RWPE1 (cell line): Measurements from ENCODE around the gene NTF4.
A peak's percentile ranks its signal among the peaks of the same experiment; 100 is the strongest.
"Not testable (repeated sequence)": the region's sequence is repeated elsewhere in the genome, so short reads cannot be mapped to it uniquely, and the experiment has no call there.

ENCODE experiments used
- CTCF ChIA-PET: fragments of 350-600 bp; sonication (Branson Sonifier 250); formaldehyde crosslinking; extraction: SDS; loops from one replicate; lab custom pipeline; 2021; lab: Yijun Ruan, JAX
- POLR2A ChIA-PET: fragments of 400-600 bp; formaldehyde crosslinking; extraction: SDS; loops from one replicate; lab custom pipeline; 2020; ENCODE audit warnings: antibody characterized with exemption; ENCODE audit not compliant: low non-redundant PET; lab: Yijun Ruan, JAX
- DNase-seq: peaks from one replicate; pipeline ENCODE4 v3.0.0; 2012; ENCODE audit warnings: low spot score
- H3K27ac ChIP-seq: fragments of 450-650 bp; 2 replicates; pipeline ENCODE4 v1.5.1; 2017
- TF ChIP-seq, protein P1 (sequence below): fragments of 450-650 bp; conservative IDR thresholded peaks from 2 replicates; pipeline ENCODE4 v1.5.1; 2017; ENCODE audit warnings: low read depth, mild to moderate bottlenecking

NTF4 gene

DNA sequence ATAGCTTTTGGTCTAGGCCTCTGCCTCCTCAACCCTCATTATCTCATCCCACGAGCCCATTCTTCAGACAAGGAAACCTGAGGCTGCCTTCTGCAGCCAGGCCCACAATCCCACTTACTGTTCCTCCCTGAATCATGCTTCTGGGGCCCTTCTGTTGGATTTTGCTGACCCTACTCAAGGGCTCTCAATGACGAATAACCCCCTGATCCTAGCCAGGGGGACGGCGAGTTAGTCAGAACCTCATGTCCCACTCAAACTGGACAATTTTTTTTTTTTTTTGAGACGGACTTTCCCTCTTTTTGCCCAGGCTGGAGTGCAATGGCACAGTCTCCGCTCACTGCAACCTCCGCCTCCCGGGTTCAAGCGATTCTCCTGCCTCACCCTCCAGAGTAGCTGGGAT, 42.5 kb downstream of the NTF4 start:
- ChIA-PET POLR2A (no interaction called here), CTCF (no interaction called here)
- H3K27ac ChIP-seq = no peak overlapping the region
- TF ChIP-seq, protein P1, sequence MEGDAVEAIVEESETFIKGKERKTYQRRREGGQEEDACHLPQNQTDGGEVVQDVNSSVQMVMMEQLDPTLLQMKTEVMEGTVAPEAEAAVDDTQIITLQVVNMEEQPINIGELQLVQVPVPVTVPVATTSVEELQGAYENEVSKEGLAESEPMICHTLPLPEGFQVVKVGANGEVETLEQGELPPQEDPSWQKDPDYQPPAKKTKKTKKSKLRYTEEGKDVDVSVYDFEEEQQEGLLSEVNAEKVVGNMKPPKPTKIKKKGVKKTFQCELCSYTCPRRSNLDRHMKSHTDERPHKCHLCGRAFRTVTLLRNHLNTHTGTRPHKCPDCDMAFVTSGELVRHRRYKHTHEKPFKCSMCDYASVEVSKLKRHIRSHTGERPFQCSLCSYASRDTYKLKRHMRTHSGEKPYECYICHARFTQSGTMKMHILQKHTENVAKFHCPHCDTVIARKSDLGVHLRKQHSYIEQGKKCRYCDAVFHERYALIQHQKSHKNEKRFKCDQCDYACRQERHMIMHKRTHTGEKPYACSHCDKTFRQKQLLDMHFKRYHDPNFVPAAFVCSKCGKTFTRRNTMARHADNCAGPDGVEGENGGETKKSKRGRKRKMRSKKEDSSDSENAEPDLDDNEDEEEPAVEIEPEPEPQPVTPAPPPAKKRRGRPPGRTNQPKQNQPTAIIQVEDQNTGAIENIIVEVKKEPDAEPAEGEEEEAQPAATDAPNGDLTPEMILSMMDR = no peak
- no peak for DNase-seq

DNA sequence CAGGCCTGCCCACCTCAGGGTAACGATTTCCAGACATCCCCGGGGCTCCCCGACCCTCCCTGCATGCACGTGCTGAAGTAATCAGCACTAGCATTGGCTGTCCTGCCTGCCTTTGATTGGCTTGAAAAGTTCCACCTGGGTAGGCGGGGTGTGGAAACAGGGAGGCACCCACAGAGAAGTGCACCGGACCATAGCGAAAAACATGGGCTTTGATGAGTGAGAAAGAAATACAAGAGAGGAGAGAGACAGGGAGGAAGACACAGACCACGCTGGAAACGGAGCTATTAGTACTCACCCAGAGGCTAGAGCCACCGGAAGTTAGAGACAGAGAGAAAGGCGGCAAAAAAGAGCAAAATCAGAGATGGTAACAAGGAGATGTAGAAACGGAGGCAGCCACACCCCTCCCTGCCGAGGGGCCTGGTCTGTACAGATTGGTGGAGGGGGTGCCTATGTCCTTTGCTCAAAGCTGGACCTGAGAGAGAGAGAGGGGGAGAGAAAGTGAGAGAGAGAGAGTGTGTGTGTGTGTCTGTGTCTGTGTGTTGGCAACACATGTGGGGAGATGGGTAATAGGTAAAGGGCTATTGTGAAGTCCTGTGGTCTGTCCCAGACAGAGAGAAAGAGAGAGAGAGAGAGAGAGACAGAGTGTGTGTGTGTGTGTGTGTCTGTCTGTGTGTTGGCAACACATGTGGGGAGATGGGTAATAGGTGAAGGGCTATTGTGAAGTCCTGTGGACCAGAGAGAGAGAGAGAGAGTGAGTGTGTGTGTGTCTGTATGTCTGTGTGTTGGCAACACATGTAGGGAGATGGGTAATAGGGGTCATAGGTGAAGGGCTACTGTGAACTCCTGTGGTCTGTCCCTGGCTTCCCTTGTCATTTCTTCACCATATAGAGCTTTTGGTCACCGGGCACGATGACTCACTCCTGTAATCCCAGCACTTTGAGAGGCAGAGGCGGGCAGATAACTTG, 43.4 kb downstream of the NTF4 start:
- ChIA-PET POLR2A (no interaction called here), CTCF (no interaction called here)
- TF ChIP-seq, protein P1 = no peak
- DNase-seq = no peak
- H3K27ac ChIP-seq = no peak overlapping the region; the same call in 1 of the 2 replicates

DNA sequence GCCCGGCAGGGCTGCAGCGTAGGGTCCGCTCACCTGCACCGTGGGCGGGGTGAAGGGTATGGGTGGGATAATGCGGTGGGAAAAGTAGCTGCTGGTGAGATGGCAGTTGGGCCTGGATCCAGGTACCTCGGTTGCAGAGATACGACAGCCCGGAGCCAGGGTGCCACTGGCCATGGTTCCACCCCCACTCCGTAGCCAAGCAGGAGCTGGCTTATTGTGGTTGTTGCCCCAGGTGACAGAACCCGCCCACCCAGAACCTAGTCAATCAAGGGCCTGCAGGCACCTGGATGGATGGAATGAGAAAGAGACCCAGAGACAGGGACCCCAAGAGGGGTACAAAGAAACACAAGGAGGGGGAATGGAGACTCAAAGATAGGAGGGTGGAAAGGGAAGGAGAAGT, 44.3 kb downstream of the NTF4 start:
- POLR2A ChIA-PET = no interaction called here
- CTCF ChIA-PET = no interaction called here
- DNase-seq = no peak
- no peak overlapping the region for H3K27ac ChIP-seq
- TF ChIP-seq, protein P1 = no peak

DNA sequence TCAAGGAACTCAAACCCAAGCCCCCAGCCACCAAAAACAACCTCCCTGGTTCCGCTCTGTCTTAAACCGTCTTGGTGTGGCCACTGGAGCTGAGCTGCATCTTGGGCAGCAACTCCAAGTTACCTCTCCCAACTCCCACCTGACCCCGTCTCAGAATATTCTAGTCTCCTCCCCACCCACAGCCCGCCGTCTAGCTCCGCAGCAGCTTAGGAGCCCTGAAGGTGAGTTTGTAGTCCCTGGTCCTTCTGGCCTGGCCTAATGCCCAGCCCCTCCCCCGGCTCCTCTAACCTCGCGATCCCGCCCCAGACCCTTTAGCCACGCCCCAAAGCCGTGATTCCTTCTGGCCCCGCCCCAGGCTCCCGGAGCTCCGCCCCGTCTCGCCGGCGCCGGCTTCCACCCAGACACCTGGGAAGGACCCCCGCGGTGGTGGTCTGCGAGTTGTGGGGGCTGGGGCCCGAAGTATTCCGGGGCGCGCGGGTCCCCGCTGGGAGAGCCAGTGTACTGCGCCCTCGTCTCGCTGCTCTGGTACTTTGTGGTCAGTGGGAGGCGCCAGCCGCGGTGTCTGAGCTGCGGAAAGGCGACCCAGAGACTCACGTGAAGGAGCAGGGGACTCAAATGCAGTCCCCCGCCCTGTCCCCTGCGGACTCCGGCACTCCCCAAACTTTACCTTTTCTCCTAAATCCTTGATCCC, 45.2 kb downstream of the NTF4 start:
- peak overlapping the region; percentile 48 for H3K27ac ChIP-seq
- TF ChIP-seq, protein P1 = peak; percentile 31
- CTCF ChIA-PET = interaction anchor here (0.6 to 1.2 kb wide), 3 partner anchors 27 to 76 kb away, joined by 3 read pairs; partner anchors contain the start of gene GYS1
- peak; percentile 70 for DNase-seq
- POLR2A ChIA-PET = interaction anchor here (0.6 kb wide), 1 partner anchor 11 kb away, joined by 10 read pairs; no protein-coding TSS in a partner anchor

DNA sequence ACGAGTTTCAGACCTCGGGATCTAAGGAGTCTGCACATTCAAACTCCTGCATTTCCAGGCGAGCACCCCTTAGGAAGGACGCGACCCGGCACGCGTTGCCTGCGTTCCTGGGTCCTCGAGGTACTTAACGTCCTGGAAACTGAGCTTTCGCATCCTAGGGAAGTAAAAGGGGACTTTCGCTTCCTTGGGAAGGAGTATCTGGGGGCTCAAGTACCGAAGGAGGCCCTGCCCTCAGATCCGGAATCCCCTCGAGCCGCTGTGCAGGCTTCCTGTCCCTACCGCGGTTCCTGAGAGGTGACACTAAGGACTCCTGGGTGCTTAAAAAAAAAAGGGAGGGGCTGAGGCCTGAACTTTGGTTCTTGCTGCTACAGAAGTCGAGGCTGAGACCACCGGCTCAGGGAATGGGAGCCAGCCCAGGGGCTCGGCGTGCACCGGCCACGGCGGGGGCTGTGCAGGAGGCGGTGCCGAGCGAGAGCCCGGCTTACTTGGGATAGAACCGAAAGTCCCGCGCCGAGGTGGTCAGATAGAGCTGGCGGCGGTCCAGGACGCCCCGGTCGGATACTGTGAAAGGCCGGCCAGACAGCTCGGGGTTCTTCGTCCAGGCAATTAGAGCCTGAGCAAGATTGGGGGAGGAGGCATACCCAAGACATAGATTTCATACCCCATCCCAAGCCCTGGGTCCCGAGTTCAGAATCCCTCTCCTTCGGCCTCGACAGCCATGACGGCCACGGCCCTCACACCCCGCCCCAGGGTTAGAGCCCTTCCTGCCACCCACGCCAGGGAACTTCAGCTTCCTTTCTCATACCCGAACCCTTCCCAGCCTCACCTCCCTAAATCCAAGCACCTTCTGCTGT, 46.0 kb downstream of the NTF4 start:
- ChIA-PET POLR2A (interaction anchor here (0.6 kb wide), 1 partner anchor 11 kb away, joined by 10 read pairs; no protein-coding TSS in a partner anchor), CTCF (interaction anchor here (0.7 to 1.2 kb wide), 2 partner anchors 26 to 76 kb away, joined by 3 read pairs; partner anchors contain the start of gene GYS1)
- DNase-seq = not testable (repeated sequence)
- peak overlapping the region; percentile 65 for H3K27ac ChIP-seq

DNA sequence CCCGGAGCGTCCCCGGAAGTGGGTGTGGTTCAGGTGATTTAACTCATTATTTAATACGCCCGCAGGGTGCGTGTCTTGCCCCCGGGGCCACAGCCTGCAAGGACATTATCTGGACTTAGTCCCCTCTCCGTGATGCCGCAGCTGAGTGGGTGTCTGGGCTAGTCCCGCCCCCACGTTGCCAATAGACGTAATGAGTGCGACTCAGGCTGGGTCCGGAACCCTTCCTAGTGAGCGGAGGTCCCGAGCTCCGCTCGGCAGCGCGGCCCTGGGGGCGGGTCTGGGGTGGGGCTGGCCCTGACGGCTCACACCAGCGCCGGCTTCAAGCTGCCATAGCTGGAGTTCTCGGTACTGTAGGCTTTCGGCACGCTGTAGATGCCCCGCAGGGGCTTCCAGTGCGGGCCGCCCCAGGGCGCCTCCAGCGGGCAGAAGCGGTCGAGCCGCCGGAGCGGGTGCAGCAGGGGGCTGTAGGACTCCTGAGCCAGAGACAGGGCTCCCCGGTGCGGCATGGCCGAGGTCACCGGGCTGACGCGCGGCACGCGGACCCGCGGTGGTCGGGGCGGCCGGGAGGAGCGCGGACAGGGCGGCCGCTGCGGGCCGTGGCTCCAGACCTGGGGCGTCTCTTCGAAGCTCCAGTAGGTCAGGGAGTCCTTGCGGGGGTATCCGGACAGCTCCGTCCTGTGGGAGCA, 46.8 kb downstream of the NTF4 start:
- CTCF ChIA-PET = no interaction called here
- DNase-seq = no peak
- POLR2A ChIA-PET = no interaction called here
- peak overlapping the region; percentile 65 for H3K27ac ChIP-seq
- TF ChIP-seq, protein P1 = peak; percentile 71
